GM12878 (cell line): ENCODE results near the gene CAPZB. TPM values are rescaled to one million over a fixed set of nuclear protein-coding genes. Genes with fewer than 3 reads are reported as not detected.

Source experiments
- ATAC-seq: fragments of 200-7000 bp; cut with Tn5 transposase; 3 replicates; pipeline ENCODE4 v1.9.1; 2020; ENCODE audit warnings: mild to moderate bottlenecking, moderate library complexity
- BruUV-seq: library from RNA; stranded (reverse); fragments of 400-500 nt; replicated peaks from 2 replicates; lab custom pipeline; 2021; lab: Mats Ljungman, UMichigan
- CTCF ChIA-PET: fragments of 300-600 bp; sonication (Branson Sonifier 250); formaldehyde crosslinking; extraction: SDS; loops from one replicate; lab custom pipeline; 2021; ENCODE audit warnings: inconsistent platforms; lab: Yijun Ruan, JAX
- POLR2A ChIA-PET: fragments of 350-600 bp; formaldehyde crosslinking; extraction: SDS; loops from one replicate; lab custom pipeline; 2021; ENCODE audit warnings: inconsistent platforms; lab: Charles Lee
- RAD21 ChIA-PET: fragments of 300-600 bp; sonication (Branson Sonifier 250); formaldehyde crosslinking; loops from one replicate; lab custom pipeline; 2023; ENCODE audit warnings: antibody characterized with exemption; ENCODE audit not compliant: unreplicated experiment; lab: Charles Lee
- SMC1A ChIA-PET: fragments of 300-600 bp; sonication (Branson Sonifier 250); formaldehyde crosslinking; loops from one replicate; lab custom pipeline; 2023; ENCODE audit not compliant: unreplicated experiment, uncharacterized antibody; lab: Charles Lee
- DNase-seq: peaks from one replicate; pipeline ENCODE4 v3.0.0-alpha.2; 2011; ENCODE audit warnings: low read depth, low spot score
- FAIRE-seq: peaks from 3 replicates; lab custom pipeline; 2011; peaks lifted over from hg19 to GRCh38; lab: Jason Lieb, UNC
- H2AFZ ChIP-seq: 2 replicates; pipeline ENCODE4 v1.6.0; 2011; ENCODE audit warnings: low read depth, low read length, control low read depth; ENCODE audit not compliant: control insufficient read depth
- H3K27ac ChIP-seq: 2 replicates; pipeline ENCODE4 v1.5.1; 2011; ENCODE audit warnings: control low read depth; ENCODE audit not compliant: control insufficient read depth, insufficient read depth
- H3K27me3 ChIP-seq, 2 experiments: replicated peaks in 1 of 2; 2 replicates each; pipeline versions ENCODE4 v1.6.0 to v1.6.1; 2011; ENCODE audit warnings: low read length in 1 of 2; ENCODE audit not compliant: control insufficient read depth in 2 of 2, insufficient read depth in 2 of 2
- H3K36me3 ChIP-seq, 2 experiments: 2 replicates each; pipeline ENCODE4 v1.5.1; 2011; ENCODE audit warnings: low read length in 1 of 2; ENCODE audit not compliant: control insufficient read depth in 2 of 2, insufficient read depth in 2 of 2
- H3K4me1 ChIP-seq: 2 replicates; pipeline ENCODE4 v1.6.1; 2011; ENCODE audit warnings: mild to moderate bottlenecking, low read length, moderate library complexity, mixed read lengths; ENCODE audit not compliant: control insufficient read depth, insufficient read depth
- H3K4me2 ChIP-seq: 2 replicates; pipeline ENCODE4 v1.6.0; 2011; ENCODE audit warnings: control low read depth; ENCODE audit not compliant: control insufficient read depth, insufficient read depth
- H3K4me3 ChIP-seq: fragments of 200-600 bp; sonication (generic); 2 replicates; pipeline ENCODE4 v1.5.1; 2016
- H3K79me2 ChIP-seq: 2 replicates; pipeline ENCODE4 v1.6.0; 2011; ENCODE audit warnings: low read length; ENCODE audit not compliant: control insufficient read depth, insufficient read depth
- H3K9ac ChIP-seq: 2 replicates; pipeline ENCODE4 v1.8.0; 2011; ENCODE audit warnings: low read length, control low read depth, mixed read lengths; ENCODE audit not compliant: control insufficient read depth, insufficient read depth
- H3K9me3 ChIP-seq: replicated peaks from 3 replicates; pipeline ENCODE4 v1.5.1; 2011; ENCODE audit warnings: mild to moderate bottlenecking, low read length; ENCODE audit not compliant: control insufficient read depth, insufficient read depth
- H4K20me1 ChIP-seq: 2 replicates; pipeline ENCODE4 v1.6.0; 2011; ENCODE audit not compliant: control insufficient read depth, insufficient read depth
- ASH2L ChIP-seq: fragments of 300-600, 200-600 bp; sonication (generic); IDR thresholded peaks from 2 replicates; pipeline ENCODE4 v1.6.1; 2017; ENCODE audit warnings: low read depth, mild to moderate bottlenecking, borderline replicate concordance
- CREM ChIP-seq: IDR thresholded peaks from 2 replicates; pipeline ENCODE4 v1.6.1; 2014; ENCODE audit warnings: antibody characterized with exemption, low read depth
- GATAD2B ChIP-seq: fragments of 450-650 bp; conservative IDR thresholded peaks from 2 replicates; pipeline ENCODE4 v1.6.1; 2017; ENCODE audit warnings: low read depth, mild to moderate bottlenecking, moderate library complexity
- MEF2A ChIP-seq: IDR thresholded peaks from 2 replicates; pipeline ENCODE4 v1.6.1; 2011; ENCODE audit warnings: low read depth, mild to moderate bottlenecking, low read length, moderate library complexity; ENCODE audit not compliant: insufficient read depth
- MEF2B ChIP-seq: fragments of 450-650 bp; IDR thresholded peaks from 2 replicates; pipeline ENCODE4 v1.6.1; 2018; ENCODE audit warnings: mild to moderate bottlenecking, moderate library complexity; ENCODE audit not compliant: partially characterized antibody, poor library complexity, severe bottlenecking
- MXI1 ChIP-seq: fragments of 150-350 bp; IDR thresholded peaks from 2 replicates; pipeline ENCODE4 v1.6.1; 2011; ENCODE audit warnings: low read depth, mild to moderate bottlenecking, inconsistent platforms, low read length, improper control_type of control experiment
- RAD51 ChIP-seq: fragments of 450-650 bp; IDR thresholded peaks from 2 replicates; pipeline ENCODE4 v1.6.1; 2016; ENCODE audit warnings: moderate library complexity, mild to moderate bottlenecking, inconsistent platforms
- WGBS: methylation state at CpG from one replicate; pipeline ENCODE4 v1.1.6; 2016; ENCODE audit warnings: low lambda C conversion rate; ENCODE audit not compliant: insufficient replicate concordance, insufficient coverage; ENCODE audit errors: missing lambda C conversion rate; 5-methylcytosine and 5-hydroxymethylcytosine counted together
- in situ Hi-C: fragments of 300-500 bp; cut with MboI; formaldehyde crosslinking; loops from 9 replicates; pipeline ENCODE4 v1.14.3; 2018; ENCODE audit warnings: mixed read lengths
- intact Hi-C: fragments of 100-400 bp; cut with micrococcal nuclease; formaldehyde crosslinking; loops from one replicate; pipeline ENCODE4 v1.14.2; 2022; ENCODE audit not compliant: unreplicated experiment
- polyA plus RNA-seq, 11 experiments: library from polyadenylated mRNA; depleted of rRNA in 4 of 11; unstranded in 6 of 11; stranded (reverse) in 5 of 11; fragments of >200 nt; fragmentation: Nextera tagmentation in 4 of 11; fragmentation: Illumina TruSeq in 1 of 11; extraction: Ambion mirVana in 4 of 11; extraction: Trizol in 1 of 11; gene quantifications; 1 replicate in 1 of 11; 2 replicates in 10 of 11; pipeline versions ENCODE4 v1.2.1 to v1.2.3, GENCODE V29; 2011 to 2016; ENCODE audit warnings: inconsistent platforms in 2 of 11, missing spikeins in 2 of 11, low read depth in 1 of 11
- total RNA-seq, 4 experiments: library from RNA; depleted of rRNA in 3 of 4; stranded (reverse); fragments of >200 nt in 3 of 4; fragmentation: Illumina TruSeq in 1 of 4; extraction: Trizol in 1 of 4; gene quantifications; 2 replicates each; pipeline versions ENCODE4 v1.2.1 to v1.2.3, GENCODE V29; 2013 to 2021
- TF ChIP-seq, protein P1 (sequence below): fragments of 450-650 bp; IDR thresholded peaks from 2 replicates; pipeline ENCODE4 v1.6.1; 2016; ENCODE audit warnings: mild to moderate bottlenecking

Gene CAPZB
- total and polyA plus RNA-seq, 10 of the 15 experiments (the other 5 are each of a cell fraction or from before 2014, with no cell fraction given): 104 to 454 (median 213) TPM

- no peak for FAIRE-seq
- Histone ChIP-seq H3K4me1 (no peaks in the 10 kb centered on the region), H3K9ac (no peak overlapping the region), H3K4me3 (no peak overlapping the region)
- ChIA-PET POLR2A (no interaction called here), RAD21 (no interaction called here)
- TF ChIP-seq MXI1 (no peak), MEF2B (no peak), ASH2L (no peak), GATAD2B (no peak), RAD51 (no peak), MEF2A (no peak), CREM (no peak)
- TF ChIP-seq, protein P1, sequence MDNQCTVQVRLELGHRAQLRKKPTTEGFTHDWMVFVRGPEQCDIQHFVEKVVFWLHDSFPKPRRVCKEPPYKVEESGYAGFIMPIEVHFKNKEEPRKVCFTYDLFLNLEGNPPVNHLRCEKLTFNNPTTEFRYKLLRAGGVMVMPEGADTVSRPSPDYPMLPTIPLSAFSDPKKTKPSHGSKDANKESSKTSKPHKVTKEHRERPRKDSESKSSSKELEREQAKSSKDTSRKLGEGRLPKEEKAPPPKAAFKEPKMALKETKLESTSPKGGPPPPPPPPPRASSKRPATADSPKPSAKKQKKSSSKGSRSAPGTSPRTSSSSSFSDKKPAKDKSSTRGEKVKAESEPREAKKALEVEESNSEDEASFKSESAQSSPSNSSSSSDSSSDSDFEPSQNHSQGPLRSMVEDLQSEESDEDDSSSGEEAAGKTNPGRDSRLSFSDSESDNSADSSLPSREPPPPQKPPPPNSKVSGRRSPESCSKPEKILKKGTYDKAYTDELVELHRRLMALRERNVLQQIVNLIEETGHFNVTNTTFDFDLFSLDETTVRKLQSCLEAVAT: no peak
- TF ChIP-seq, all 136 proteins: peak for 0
- H4K20me1 ChIP-seq: peaks cover 17% of the 10 kb centered on the region
- H3K27ac ChIP-seq: no peak overlapping the region
- DNase-seq: no peak
- intact Hi-C loops: no loop called here
- CTCF ChIA-PET: interaction anchor here (1.3 kb wide), 1 partner anchor 149 kb away, joined by 4 read pairs; no protein-coding TSS in a partner anchor
- H3K4me2 ChIP-seq: no peak overlapping the region
- in situ Hi-C loops: no loop called here
- SMC1A ChIA-PET: interaction anchor here (1.4 kb wide), 1 partner anchor 50 kb away, joined by 3 read pairs; no protein-coding TSS in a partner anchor
- H3K36me3 ChIP-seq: peaks cover 12 to 13% of the 10 kb centered on the region in 2 experiments; a peak in 3 of 4 replicates
- ATAC-seq: no peak
- peaks cover 84% of the 10 kb centered on the region for H3K79me2 ChIP-seq
- H2AFZ ChIP-seq: no peak overlapping the region
- H3K27me3 ChIP-seq: no peaks in the 10 kb centered on the region
- no TSS peak for BruUV-seq
- 81% methylated on average over 15 of the region's 15 CpGs for WGBS
- no peaks in the 10 kb centered on the region for H3K9me3 ChIP-seq
Observed at GRCh38 chr1:19432943-19433718, 52.2 kb downstream of the CAPZB start.
